GM12801 (cell line): ENCODE results near the gene LEAP2.

Experiments used
- TF ChIP-seq, protein P1 (sequence below): IDR thresholded peaks from one replicate; pipeline ENCODE4 v1.5.1; 2011; ENCODE audit warnings: control low read depth; ENCODE audit not compliant: insufficient read length; ENCODE audit errors: extremely low read depth

The LEAP2 gene

DNA sequence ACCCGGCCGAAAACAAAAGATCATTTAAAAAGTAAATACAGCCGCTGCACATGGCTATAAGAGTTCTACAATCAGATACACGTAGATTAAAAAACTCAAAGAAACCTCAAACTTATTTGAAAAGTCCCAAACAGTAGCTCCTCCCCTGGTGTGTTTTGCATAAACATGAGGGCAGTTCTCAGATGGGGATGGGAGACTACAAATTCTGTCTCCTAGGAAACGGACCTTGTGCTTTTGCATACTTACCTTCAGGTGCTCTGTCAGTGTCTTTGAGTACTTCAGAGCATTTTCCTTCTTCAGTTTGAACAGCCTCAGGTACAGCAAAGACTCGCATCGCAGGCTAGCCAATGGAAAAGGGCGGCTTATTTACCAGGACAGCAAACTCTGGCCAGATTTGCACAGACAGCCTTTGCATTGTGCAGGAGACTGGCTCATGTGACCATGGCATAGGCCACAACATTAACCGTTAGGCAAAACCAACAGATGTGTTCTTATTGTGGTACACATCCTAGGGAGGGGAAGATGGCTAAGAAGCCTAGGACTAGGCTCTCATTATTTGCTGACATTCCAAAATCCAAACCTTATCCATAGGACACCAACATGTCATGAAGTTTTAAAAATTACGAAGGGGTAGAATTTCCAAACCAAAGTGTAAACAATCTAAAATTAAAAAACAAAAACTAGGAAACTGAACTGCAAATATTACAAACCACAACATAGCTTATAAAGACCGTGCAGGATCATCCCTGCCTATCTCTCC is 12.8 kb downstream of the LEAP2 start:
- TF ChIP-seq, protein P1, sequence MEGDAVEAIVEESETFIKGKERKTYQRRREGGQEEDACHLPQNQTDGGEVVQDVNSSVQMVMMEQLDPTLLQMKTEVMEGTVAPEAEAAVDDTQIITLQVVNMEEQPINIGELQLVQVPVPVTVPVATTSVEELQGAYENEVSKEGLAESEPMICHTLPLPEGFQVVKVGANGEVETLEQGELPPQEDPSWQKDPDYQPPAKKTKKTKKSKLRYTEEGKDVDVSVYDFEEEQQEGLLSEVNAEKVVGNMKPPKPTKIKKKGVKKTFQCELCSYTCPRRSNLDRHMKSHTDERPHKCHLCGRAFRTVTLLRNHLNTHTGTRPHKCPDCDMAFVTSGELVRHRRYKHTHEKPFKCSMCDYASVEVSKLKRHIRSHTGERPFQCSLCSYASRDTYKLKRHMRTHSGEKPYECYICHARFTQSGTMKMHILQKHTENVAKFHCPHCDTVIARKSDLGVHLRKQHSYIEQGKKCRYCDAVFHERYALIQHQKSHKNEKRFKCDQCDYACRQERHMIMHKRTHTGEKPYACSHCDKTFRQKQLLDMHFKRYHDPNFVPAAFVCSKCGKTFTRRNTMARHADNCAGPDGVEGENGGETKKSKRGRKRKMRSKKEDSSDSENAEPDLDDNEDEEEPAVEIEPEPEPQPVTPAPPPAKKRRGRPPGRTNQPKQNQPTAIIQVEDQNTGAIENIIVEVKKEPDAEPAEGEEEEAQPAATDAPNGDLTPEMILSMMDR: no peak

DNA sequence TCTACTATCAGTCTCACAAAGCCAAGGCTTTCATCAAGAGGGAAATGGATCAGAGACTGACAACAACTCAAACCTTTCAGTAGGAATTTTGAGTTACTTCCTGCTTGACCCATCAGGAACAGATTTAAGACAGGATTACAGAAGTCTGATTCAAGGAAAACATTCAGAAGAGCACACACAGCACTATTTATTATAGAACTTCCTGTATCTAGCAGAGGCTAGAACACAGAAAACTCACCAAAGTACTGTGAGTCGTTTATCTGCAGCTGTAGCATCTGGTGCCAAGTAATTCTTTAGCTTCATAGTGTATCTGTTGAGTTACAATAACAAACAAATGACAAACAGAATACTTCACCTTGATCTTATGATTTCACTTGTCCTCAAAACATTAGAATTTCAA is 13.8 kb downstream of the LEAP2 start:
- TF ChIP-seq, protein P1: no peak

DNA sequence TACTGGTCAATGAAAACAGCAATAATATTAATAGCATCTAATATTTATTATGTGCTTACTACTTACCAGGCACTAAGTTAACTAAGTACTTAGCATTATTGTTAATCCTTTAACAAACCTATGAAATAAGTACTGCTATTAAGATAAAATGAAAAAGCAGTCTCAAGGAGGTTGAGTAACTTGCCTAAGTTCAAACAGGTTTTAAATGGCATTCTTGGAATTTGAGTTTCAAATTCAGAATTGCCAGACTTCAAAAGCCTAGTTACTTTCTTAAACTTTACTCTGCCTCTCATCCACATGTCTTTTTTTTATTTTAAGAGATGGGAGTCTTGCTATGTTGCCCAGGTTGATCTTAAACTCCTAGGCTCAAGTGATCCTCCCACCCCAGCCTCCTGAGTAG is 16.0 kb downstream of the LEAP2 start:
- TF ChIP-seq, protein P1: no peak

DNA sequence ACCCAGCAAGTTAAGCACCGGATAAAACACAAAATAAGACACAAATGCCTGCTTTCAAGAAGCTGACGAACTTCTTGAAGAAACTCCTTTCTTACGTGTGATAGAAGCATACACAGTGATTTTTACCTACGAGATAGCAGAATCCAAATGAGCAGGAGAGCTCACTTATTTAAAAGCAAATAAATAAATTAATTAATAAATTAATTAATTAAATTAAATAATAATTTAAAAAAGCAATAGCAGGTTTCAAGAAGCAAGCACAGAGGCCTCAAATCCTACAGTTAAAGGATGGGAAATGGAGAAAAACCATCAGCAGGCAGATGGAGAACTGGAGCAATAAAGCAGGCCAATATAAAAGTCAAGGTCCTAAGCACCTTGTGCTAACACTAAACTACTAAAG is 17.3 kb downstream of the LEAP2 start:
- TF ChIP-seq, protein P1: no peak

DNA sequence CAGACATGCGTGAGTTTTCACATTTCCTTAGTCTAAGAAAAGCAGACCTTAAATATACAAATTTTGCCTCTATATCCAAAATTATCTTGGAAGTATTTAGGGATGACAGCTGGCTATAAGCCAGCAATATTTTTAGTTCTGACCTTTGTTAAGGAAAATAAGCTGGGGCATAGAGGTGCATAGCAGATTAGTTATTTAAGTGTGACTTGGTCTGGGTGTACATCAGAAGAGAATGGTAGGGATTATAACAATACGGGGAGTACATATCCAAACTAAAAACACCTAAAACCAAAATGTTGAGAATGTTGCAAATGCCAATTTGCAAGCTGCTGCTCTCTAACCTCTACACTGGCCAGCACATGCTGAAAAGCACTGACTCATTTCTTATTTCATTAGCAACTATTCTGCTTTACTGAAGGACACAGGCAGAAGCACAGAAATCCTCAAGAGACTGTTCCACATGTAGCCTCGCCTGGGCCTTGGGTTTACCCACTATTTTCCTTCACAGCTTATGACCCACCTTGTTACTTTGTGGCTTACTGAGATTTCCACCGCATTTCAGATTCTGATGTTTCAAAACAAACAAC is 22.3 kb downstream of the LEAP2 start:
- TF ChIP-seq, protein P1: no peak

DNA sequence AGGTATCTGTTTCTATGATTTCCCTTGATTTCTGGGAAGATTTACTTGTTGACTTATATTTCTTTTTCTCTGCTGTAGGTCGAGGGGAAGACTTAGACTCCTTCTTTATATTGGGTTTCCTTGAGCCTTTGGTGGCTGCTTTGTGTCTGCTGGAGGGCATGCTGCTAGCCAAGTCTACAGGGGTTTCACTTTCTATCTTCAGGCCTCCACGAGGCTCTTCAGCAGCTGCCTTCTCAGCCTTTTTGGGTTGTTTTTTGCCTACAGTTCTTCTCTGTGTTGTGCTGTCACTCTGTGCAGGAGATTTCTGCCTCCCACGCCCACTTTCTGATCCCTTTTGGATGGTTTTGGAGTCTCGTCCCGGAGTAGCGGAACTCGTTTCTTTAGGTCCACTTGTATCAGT is 23.2 kb downstream of the LEAP2 start:
- TF ChIP-seq, protein P1: no peak

DNA sequence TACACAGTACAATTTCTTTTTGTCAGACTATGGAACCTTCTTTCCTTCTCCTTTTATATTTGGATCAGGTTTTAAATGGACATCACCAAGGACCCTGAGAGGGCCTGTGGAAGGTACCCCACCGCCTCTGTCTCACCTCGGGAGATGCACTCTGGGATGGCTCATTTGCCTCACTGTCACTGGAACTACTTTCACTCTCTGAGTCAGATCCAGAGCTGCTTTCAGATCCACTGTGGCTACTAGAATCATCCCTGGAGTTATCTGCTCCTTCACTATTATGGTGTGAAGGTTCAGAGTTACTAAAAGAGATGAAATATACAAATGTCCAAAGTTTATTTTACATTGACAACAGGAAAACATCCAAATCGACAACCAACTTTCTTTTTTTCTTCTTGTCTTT is 24.6 kb downstream of the LEAP2 start:
- TF ChIP-seq, protein P1: no peak
